Stomach (tissue), 9 donors: ENCODE measurements around the gene ALKBH2. TPM values are rescaled to one million over a fixed set of nuclear protein-coding genes. Genes with fewer than 3 reads are reported as not detected.
A peak's percentile ranks its signal among the peaks of the same experiment; 100 is the strongest.

Experiments
- DNase-seq, 2 donors: peaks; one replicate each; pipeline versions ENCODE4 v3.0.0 to v3.0.0-alpha.2; 2013 to 2019
- H3K27ac ChIP-seq, 5 donors: fragments of 200-600 bp in 4 of 5; sonication (generic) in 4 of 5; one replicate each; pipeline ENCODE4 v1.5.1; 2013 to 2019; ENCODE audit warnings: mild to moderate bottlenecking in 1 of 5, moderate library complexity in 1 of 5
- H3K27me3 ChIP-seq, 3 donors: fragments of 200-600 bp; sonication (generic); one replicate each; pipeline ENCODE4 v1.5.1; 2017 to 2019; ENCODE audit warnings: mixed run types in 1 of 3
- H3K36me3 ChIP-seq, 4 donors: fragments of 200-600 bp; sonication (generic); 1 replicate in 3 of 4; 2 replicates in 1 of 4; pipeline ENCODE4 v1.5.1; 2016 to 2019
- H3K4me1 ChIP-seq, 4 donors: fragments of 200-600 bp; sonication (generic); one replicate each; pipeline ENCODE4 v1.5.1; 2016 to 2019
- H3K4me3 ChIP-seq, 4 donors: fragments of 200-600 bp; sonication (generic) in 3 of 4; one replicate each; pipeline ENCODE4 v1.5.1; 2016 to 2019; ENCODE audit warnings: mild to moderate bottlenecking in 1 of 4
- H3K9me3 ChIP-seq, 4 donors: fragments of 200-600 bp; sonication (generic); one replicate each; pipeline ENCODE4 v1.5.1; 2016 to 2019
- CTCF ChIP-seq, 7 experiments: fragments of 450-650 bp in 4 of 7; fragments of 200-600 bp in 3 of 7; sonication (generic) in 3 of 7; IDR thresholded peaks; one replicate each; pipeline ENCODE4 v1.5.1; 2016 to 2019; ENCODE audit warnings: antibody characterized with exemption in 7 of 7, control low read depth in 2 of 7, mild to moderate bottlenecking in 1 of 7
- EP300 ChIP-seq: sonication (generic); formaldehyde crosslinking; IDR thresholded peaks from one replicate; pipeline ENCODE4 v1.6.1; 2017; ENCODE audit warnings: antibody characterized with exemption
- POLR2A ChIP-seq, 4 donors: fragments of 450-650 bp; IDR thresholded peaks; one replicate each; pipeline ENCODE4 v1.6.1; 2016; ENCODE audit warnings: antibody characterized with exemption in 4 of 4, control low read depth in 2 of 4, mild to moderate bottlenecking in 1 of 4, moderate library complexity in 1 of 4
- POLR2AphosphoS5 ChIP-seq, 3 donors: sonication (generic); formaldehyde crosslinking; IDR thresholded peaks; one replicate each; pipeline ENCODE4 v1.6.1; 2016; ENCODE audit warnings: antibody characterized with exemption in 3 of 3
- WGBS, 5 donors: extraction: QIAGEN DNeasy Blood & Tissue Kit in 3 of 5; methylation state at CpG; one replicate each; pipeline versions ENCODE4 v1.1.5 to v1.1.7; 2013 to 2018; 5-methylcytosine and 5-hydroxymethylcytosine counted together
- intact Hi-C: fragments of 100-400 bp; cut with DNase I; formaldehyde crosslinking; loops from one replicate; pipeline ENCODE4 v1.15.1; 2023; ENCODE audit warnings: low total_unique reads
- polyA plus RNA-seq, 3 donors: library from polyadenylated mRNA; stranded (reverse); fragments of 200-250 nt; gene quantifications; one replicate each; pipeline ENCODE4 v1.2.3, GENCODE V29; 2013
- total RNA-seq, 5 donors: library from RNA; depleted of rRNA; stranded (reverse); fragments of >200 nt; gene quantifications; one replicate each; pipeline versions ENCODE4 v1.1.0 to v1.2.3, GENCODE V29; 2014 to 2016
- donor health status: healthy with polysubstance abuse.
- donor health status: Bipolar disorder and iron deficiency.
- donor health status: healthy.

The ALKBH2 gene
- total and polyA plus RNA-seq, 8 donors, result 12.3 to 33.3 (median 22.3) TPM; not detected in 1

GRCh38 chr12:109065154-109065852 lies 28.0 kb downstream of the ALKBH2 start:
- Histone ChIP-seq H3K36me3 (peaks cover 27 to 83% (median 58%) of the 10 kb centered on the region in 4 donors), H3K27ac (no peak overlapping the region), H3K27me3 (no peaks in the 10 kb centered on the region), H3K9me3 (no peaks in the 10 kb centered on the region), H3K4me3 (no peak overlapping the region), H3K4me1 (no peaks in the 10 kb centered on the region)
- 80 to 92% (median 89%) methylated on average over 5 of the region's 5 CpGs for WGBS, 5 donors
- no peak for TF ChIP-seq CTCF (IDR thresholded peaks at IDR 0.05)
- TF ChIP-seq EP300, result no peak
- TF ChIP-seq POLR2A (IDR thresholded peaks at IDR 0.05), result no peak
- TF ChIP-seq POLR2AphosphoS5 (IDR thresholded peaks at IDR 0.05), result no peak
- intact Hi-C loops, result no loop called here
- DNase-seq, result peak in 1 of 2 donors; percentile 43

GRCh38 chr12:109064143-109064542 lies 29.1 kb downstream of the ALKBH2 start:
- H3K27ac ChIP-seq, result no peak overlapping the region
- no peak overlapping the region for H3K4me3 ChIP-seq
- no peaks in the 10 kb centered on the region for H3K27me3 ChIP-seq
- no peaks in the 10 kb centered on the region for H3K4me1 ChIP-seq
- 83 to 100% (median 92%) methylated on average over 2 to 3 of the region's 3 CpGs for WGBS, 5 donors
- TF ChIP-seq EP300 (no peak), POLR2A (IDR thresholded peaks at IDR 0.05) (no peak), POLR2AphosphoS5 (IDR thresholded peaks at IDR 0.05) (no peak), CTCF (IDR thresholded peaks at IDR 0.05) (no peak)
- H3K9me3 ChIP-seq, result no peaks in the 10 kb centered on the region
- intact Hi-C loops, result no loop called here
- peaks cover 24 to 83% (median 57%) of the 10 kb centered on the region in 4 donors for H3K36me3 ChIP-seq
- DNase-seq, result no peak

DNA sequence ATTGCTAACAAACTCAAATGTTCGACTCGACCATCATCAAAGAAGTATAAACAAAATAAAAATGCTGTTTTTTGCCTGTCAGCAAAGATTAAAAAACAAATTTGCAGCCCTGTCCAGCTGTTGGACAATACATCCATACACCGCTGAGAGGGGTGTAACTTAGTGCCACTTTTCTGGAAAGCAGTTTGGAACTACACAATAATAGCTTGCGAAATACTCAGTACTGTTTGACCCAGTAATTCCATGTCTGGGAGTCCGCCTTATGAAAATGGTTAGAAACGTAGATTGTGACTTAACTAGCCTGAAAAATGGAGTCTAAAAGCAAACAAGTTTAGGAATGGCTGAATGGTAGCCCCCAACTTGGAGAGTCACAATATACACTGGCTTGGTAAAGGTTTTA lies 34.5 kb downstream of the ALKBH2 start:
- Histone ChIP-seq H3K27ac (no peak overlapping the region), H3K4me3 (no peak overlapping the region), H3K9me3 (no peaks in the 10 kb centered on the region), H3K4me1 (peaks cover 0 to 12% (median 9%) of the 10 kb centered on the region in 4 donors), H3K36me3 (peaks cover 7 to 61% (median 58%) of the 10 kb centered on the region in 4 donors), H3K27me3 (no peaks in the 10 kb centered on the region)
- TF ChIP-seq EP300, result no peak
- TF ChIP-seq POLR2AphosphoS5 (IDR thresholded peaks at IDR 0.05), result no peak
- TF ChIP-seq CTCF (IDR thresholded peaks at IDR 0.05), result no peak
- DNase-seq, result no peak
- 91 to 97% (median 95%) methylated on average over 6 of the region's 6 CpGs for WGBS, 5 donors
- intact Hi-C loops, result no loop called here

DNA sequence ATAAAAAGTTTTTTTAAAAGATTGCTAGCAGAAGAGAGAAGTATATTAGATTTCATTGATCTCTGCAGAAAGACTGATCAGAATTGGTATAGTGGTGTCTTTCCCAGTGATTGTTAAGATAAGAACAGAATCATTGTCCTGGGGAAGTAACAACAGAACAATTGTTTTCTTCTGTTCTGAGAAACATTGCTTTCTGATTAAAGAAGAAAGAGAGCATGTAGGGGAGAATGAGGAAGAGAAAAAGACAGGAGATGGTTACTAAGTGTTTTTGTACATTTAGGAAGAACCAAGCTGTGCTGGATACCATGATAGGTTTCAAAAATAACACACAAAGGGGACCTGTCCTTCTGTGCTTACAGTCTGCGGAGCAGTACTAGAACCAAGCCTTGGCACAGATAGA lies 35.9 kb downstream of the ALKBH2 start:
- H3K4me3 ChIP-seq, result no peak overlapping the region
- TF ChIP-seq EP300, result no peak
- no peak for TF ChIP-seq POLR2A (IDR thresholded peaks at IDR 0.05)
- no peak for TF ChIP-seq CTCF (IDR thresholded peaks at IDR 0.05)
- TF ChIP-seq POLR2AphosphoS5 (IDR thresholded peaks at IDR 0.05), result no peak
- no peak for DNase-seq
- intact Hi-C loops, result no loop called here
- H3K27ac ChIP-seq, result no peak overlapping the region
- peaks cover 3 to 21% (median 18%) of the 10 kb centered on the region in 4 donors for H3K4me1 ChIP-seq
- 94 to 100% (median 96%) methylated on average over 1 of the region's 1 CpG for WGBS, 5 donors
- no peaks in the 10 kb centered on the region for H3K9me3 ChIP-seq
- H3K27me3 ChIP-seq, result no peaks in the 10 kb centered on the region
- H3K36me3 ChIP-seq, result peaks cover 7 to 51% (median 48%) of the 10 kb centered on the region in 4 donors
